Naive thymus-derived CD8-positive, alpha-beta T cell (primary cell): ENCODE measurements around the gene GRAMD2B. TPM values are rescaled to one million over a fixed set of nuclear protein-coding genes. Genes with fewer than 3 reads are reported as not detected.
A peak's percentile ranks its signal among the peaks of the same experiment; 100 is the strongest.

Experiments
- ATAC-seq, 2 donors: fragments of 150-1000 bp; cut with Tn5 transposase in 1 of 2; sonication (Bioruptor Pico), chemical (Tn5 transposase) in 1 of 2; 1 replicate in 1 of 2; 2 replicates in 1 of 2; pipeline ENCODE4 v1.10.0; 2021; ENCODE audit warnings: mild to moderate bottlenecking in 2 of 2, moderate library complexity in 2 of 2
- POLR2A ChIA-PET: fragments of 350-600 bp; sonication (Branson Sonifier 250); formaldehyde crosslinking; loops from one replicate; lab custom pipeline; 2021; ENCODE audit warnings: antibody characterized with exemption; lab: Charles Lee
- DNase-seq, 10 donors: peaks; one replicate each; pipeline versions ENCODE4 v3.0.0 to v3.0.0-alpha.2; 2020 to 2022
- H3K27ac Mint-ChIP-seq, 10 donors: one replicate each; pipeline ENCODE4 v1.8.0; 2020 to 2022; ENCODE audit warnings: mild to moderate bottlenecking in 10 of 10, mixed read lengths in 10 of 10, moderate library complexity in 4 of 10, inconsistent platforms in 1 of 10
- H3K27me3 Mint-ChIP-seq, 5 donors: one replicate each; pipeline ENCODE4 v1.8.0; 2021 to 2022; ENCODE audit warnings: mixed read lengths in 5 of 5
- H3K36me3 Mint-ChIP-seq, 3 donors: one replicate each; pipeline ENCODE4 v1.8.0; 2020 to 2022; ENCODE audit warnings: mixed read lengths in 3 of 3, mild to moderate bottlenecking in 2 of 3, inconsistent platforms in 1 of 3
- H3K4me1 Mint-ChIP-seq, 4 donors: one replicate each; pipeline ENCODE4 v1.8.0; 2021 to 2022; ENCODE audit warnings: mixed read lengths in 4 of 4
- H3K4me3 Mint-ChIP-seq, 10 donors: one replicate each; pipeline ENCODE4 v1.8.0; 2020 to 2022; ENCODE audit warnings: mild to moderate bottlenecking in 10 of 10, mixed read lengths in 10 of 10, moderate library complexity in 6 of 10, inconsistent platforms in 1 of 10
- H3K9me3 Mint-ChIP-seq, 9 donors: one replicate each; pipeline ENCODE4 v1.8.0; 2020 to 2022; ENCODE audit warnings: mixed read lengths in 9 of 9, mild to moderate bottlenecking in 3 of 9, inconsistent platforms in 1 of 9, moderate library complexity in 1 of 9
- polyA plus RNA-seq, 3 donors: library from polyadenylated mRNA; unstranded; fragments of 300-500 nt; fragmentation: Illumina TruSeq; gene quantifications; one replicate each; pipeline ENCODE4 v1.2.3, GENCODE V29; 2021
- total RNA-seq, 8 experiments: library from RNA in 2 of 8; stranded (reverse) in 2 of 8; gene quantifications; one replicate each; pipeline ENCODE4 v1.2.3 and lab custom pipeline; 2021 to 2026

The GRAMD2B gene
- total and polyA plus RNA-seq, 5 experiments from 2014 or later: 5.0 to 7.1 (median 6.0) TPM

DNA sequence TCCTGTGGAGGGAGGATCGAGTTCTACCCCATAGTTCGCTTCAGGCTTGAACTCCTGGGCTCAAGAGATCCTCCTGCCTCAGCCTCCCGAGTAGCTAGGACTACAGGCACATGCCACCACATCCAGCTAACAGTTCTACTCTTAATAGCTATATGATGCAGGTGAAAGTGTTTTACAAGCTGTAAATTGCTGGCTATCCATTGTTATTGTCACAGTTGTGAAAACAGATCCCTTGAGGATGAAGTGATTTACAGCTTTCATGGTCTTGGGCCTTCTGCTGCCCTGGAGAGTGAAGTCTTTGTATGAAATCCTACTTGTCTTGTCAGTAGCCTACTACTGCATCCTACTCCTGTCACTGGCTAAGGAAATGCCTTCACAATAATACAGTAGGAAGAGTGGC lies 48.0 kb downstream of the GRAMD2B start:
- H3K27ac Mint-ChIP-seq: no peak overlapping the region
- DNase-seq (no peak), ATAC-seq (no peak)
- peaks cover 0 to 3% (median 1%) of the 10 kb centered on the region in 4 donors for H3K4me1 Mint-ChIP-seq
- H3K9me3 Mint-ChIP-seq: no peaks in the 10 kb centered on the region
- H3K27me3 Mint-ChIP-seq: no peaks in the 10 kb centered on the region
- H3K4me3 Mint-ChIP-seq: no peak overlapping the region
- peaks cover 5 to 48% (median 35%) of the 10 kb centered on the region in 3 donors for H3K36me3 Mint-ChIP-seq
- POLR2A ChIA-PET: no interaction called here

DNA sequence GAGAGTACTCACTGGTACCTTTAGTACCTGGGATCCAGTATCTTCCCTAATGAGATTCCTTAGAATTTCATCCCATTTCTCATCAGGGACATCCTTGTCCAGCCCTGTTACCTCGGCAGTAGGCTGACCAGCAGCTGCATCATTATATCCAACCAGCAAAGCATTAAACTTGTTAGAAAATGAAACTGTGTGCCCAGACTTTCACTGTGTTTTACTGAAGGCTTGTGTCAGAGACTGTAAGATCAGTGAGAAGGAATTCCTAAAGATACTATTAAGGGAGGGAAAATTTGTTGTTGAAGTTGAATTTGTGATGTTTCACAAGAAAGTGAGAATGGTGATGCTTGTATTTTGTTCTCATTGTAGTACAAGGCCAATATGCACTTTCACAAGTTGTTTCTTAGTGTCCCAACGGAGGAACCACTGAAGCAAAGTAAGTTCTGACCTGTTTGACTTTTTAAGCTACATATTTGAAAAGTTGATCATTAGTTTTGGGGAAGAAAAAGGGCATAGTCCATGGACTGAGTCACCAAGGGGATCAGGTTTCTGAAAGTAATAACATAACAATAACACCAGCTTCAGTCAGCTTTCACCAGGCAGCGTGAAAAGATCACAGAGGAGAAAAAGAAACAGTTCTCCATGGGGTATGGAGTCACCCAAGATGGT lies 48.8 kb downstream of the GRAMD2B start:
- Mint-ChIP-seq H3K27ac (no peak overlapping the region), H3K27me3 (no peaks in the 10 kb centered on the region), H3K36me3 (peaks cover 5 to 43% (median 30%) of the 10 kb centered on the region in 3 donors), H3K4me3 (no peak overlapping the region), H3K4me1 (peaks cover 0 to 2% (median 1%) of the 10 kb centered on the region in 4 donors), H3K9me3 (no peaks in the 10 kb centered on the region)
- DNase-seq (no peak), ATAC-seq (no peak)
- POLR2A ChIA-PET: no interaction called here

DNA sequence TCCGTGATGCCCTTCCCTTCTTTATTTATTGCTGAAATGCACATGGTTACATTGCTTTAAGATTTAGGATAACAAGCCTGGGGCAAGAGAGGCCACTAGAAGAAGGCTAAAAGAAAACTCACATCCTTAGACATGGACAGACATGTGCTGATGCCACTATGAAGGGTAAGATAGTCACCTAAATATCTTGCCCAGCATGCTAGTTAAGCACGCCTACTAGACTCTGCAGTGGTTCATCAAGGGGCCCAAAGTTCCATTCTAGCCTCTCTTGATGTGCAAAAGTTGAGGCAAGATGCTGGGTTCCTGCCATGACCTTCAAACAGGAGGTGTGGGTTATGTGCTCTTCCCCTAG lies 49.3 kb downstream of the GRAMD2B start:
- POLR2A ChIA-PET: no interaction called here
- Mint-ChIP-seq H3K27me3 (no peaks in the 10 kb centered on the region), H3K27ac (no peak overlapping the region), H3K4me3 (no peak overlapping the region), H3K9me3 (no peaks in the 10 kb centered on the region), H3K4me1 (peaks cover 0 to 2% (median 1%) of the 10 kb centered on the region in 4 donors), H3K36me3 (peaks cover 5 to 45% (median 29%) of the 10 kb centered on the region in 3 donors)
- no peak for ATAC-seq
- no peak for DNase-seq

DNA sequence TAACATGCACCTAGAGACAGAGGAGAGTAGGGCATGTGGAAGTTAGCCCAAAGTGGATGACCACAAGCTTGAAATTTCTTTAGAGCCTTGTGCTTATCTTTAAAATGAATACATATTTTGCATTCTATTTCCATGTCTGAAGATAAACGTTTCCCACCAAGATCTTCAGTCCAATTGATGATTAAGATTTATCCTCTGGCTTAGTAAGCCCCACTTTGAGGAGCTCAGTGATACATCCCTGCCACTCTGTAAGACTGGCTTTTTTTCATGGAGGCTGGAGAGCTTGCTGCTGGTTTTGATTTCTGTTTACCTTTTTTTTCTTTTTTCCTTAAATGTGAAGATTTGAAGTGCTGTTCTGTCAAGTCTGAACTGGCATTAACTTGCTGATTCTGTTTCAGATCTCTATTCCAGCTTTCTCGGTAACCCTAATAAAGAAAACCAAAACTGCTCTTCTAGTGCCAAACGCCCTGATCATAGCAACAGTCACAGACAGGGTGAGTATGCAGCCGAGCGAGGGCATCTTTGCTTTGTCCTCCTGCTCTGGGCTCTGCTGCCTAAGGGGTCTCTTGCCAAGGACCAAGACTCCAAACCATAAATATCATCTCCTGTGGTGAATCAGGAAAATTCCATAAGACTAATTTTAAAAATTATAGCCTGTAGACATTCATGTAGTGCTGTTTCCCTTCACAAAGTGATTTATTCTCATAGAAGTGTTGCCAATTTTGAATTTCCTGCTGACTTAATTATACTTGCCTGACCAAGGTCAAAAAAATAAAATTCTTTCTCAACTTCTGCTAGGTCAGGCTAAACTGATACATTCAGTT lies 54.3 kb downstream of the GRAMD2B start:
- ATAC-seq: no peak

DNA sequence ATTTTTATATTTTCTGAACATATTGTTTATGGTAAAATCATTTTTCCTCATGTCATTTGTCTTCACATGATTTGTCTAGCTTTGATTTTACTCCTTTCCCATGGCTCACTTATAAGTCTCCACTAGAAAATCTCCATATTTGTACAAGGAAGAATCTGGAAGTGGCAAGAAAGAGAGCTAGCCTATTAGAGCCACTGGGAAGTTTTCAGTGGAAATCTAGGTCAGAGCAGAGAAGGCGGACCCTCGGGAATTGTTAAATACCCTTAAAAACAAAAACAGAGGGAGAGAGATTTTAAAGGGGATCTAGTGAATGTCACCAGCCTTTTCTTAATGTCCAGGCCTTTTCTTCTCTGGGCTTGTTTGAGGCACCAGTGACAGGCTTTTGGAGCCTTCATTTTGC lies 56.6 kb downstream of the GRAMD2B start:
- POLR2A ChIA-PET: no interaction called here
- no peaks in the 10 kb centered on the region for H3K27me3 Mint-ChIP-seq
- peaks cover 0 to 2% (median 0%) of the 10 kb centered on the region in 4 donors for H3K4me1 Mint-ChIP-seq
- H3K27ac Mint-ChIP-seq: peak overlapping the region in 1 of 10 donors; percentile 9
- peaks cover 7 to 70% (median 21%) of the 10 kb centered on the region in 3 donors for H3K36me3 Mint-ChIP-seq
- H3K9me3 Mint-ChIP-seq: no peaks in the 10 kb centered on the region
- ATAC-seq: no peak
- no peak for DNase-seq
- no peak overlapping the region for H3K4me3 Mint-ChIP-seq

More for the DNA sequence above, 54.3 kb downstream of the GRAMD2B start:
- Mint-ChIP-seq H3K36me3 (peaks cover 12 to 60% (median 23%) of the 10 kb centered on the region in 3 donors), H3K27me3 (no peaks in the 10 kb centered on the region), H3K9me3 (no peaks in the 10 kb centered on the region), H3K27ac (peak overlapping the region in 1 of 10 donors; percentile 19), H3K4me3 (no peak overlapping the region), H3K4me1 (peaks cover 0 to 2% (median 0%) of the 10 kb centered on the region in 4 donors)
- POLR2A ChIA-PET: no interaction called here
- no peak for DNase-seq

DNA sequence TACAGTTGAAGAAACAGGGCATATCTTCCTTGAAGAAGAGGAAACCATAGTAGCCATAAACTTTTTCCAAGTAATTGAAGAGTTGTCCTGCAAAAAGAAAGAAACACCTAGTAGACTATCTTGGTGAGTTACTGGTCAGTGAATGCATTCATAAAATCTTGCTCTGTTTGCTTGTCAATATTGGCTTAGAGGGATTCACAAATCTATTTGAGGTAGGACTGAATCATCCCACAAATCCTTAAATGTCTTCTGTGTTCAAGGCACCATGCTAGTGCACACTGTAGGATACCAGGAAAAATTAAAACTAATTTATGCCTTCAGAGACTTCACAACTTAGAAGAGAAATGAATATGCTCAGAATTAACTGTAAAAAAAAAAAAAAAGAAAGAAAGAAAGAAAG lies 57.6 kb downstream of the GRAMD2B start:
- Mint-ChIP-seq H3K4me1 (no peaks in the 10 kb centered on the region), H3K4me3 (no peak overlapping the region), H3K27me3 (no peaks in the 10 kb centered on the region), H3K9me3 (no peaks in the 10 kb centered on the region), H3K36me3 (peaks cover 7 to 73% (median 19%) of the 10 kb centered on the region in 3 donors), H3K27ac (peak overlapping the region in 2 of 10 donors; percentile 6 to 16)
- POLR2A ChIA-PET: interaction anchor here (0.6 kb wide), 1 partner anchor 23 kb away, joined by 4 read pairs; no protein-coding TSS in a partner anchor
- DNase-seq (no peak), ATAC-seq (no peak)

DNA sequence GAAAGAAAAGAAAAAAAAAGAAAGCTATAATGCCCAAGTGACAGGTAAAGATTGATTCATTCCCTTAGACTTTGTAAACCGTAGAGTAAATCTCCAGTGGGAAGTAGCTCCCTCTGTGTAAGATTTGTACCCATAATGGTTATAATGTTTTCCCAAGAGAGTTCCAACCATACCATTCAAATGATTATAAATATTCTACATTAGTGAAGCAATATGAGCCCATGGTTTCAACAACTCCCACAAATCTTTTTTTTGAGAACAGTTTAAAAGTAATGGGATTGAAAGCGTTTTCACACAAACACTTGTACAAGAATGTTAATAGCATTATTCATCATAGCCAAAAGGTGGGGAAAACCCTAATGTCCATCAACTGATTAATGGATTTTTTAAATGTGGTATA lies 58.0 kb downstream of the GRAMD2B start:
- Mint-ChIP-seq H3K27me3 (no peaks in the 10 kb centered on the region), H3K9me3 (no peaks in the 10 kb centered on the region), H3K4me1 (no peaks in the 10 kb centered on the region), H3K36me3 (peaks cover 7 to 76% (median 23%) of the 10 kb centered on the region in 3 donors), H3K4me3 (no peak overlapping the region), H3K27ac (no peak overlapping the region)
- DNase-seq (no peak), ATAC-seq (no peak)
- POLR2A ChIA-PET: interaction anchor here (0.6 kb wide), 1 partner anchor 23 kb away, joined by 4 read pairs; no protein-coding TSS in a partner anchor

DNA sequence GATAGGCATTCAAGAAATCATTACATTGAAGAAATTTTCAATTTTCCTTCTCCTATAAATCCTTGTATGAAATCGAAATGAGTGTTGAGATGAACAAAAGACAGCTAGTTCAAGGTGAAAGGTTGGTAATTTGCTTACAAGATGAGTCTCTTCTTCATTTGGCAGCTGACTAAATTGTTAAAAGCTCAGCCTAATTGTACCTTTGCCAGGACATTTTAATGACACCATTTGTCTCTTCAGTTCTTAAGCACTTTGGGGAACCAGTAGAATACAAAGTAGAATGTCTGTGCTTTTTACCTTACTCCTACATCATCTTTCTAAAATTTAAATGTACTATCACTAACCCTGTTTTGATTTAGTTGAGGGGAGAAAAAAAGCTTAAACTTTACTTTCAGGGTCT lies 59.4 kb downstream of the GRAMD2B start:
- Mint-ChIP-seq H3K27ac (peak overlapping the region in 3 of 10 donors; percentile 25 to 44 (median 31)), H3K36me3 (peaks cover 12 to 87% (median 29%) of the 10 kb centered on the region in 3 donors), H3K9me3 (no peaks in the 10 kb centered on the region), H3K4me1 (no peaks in the 10 kb centered on the region), H3K27me3 (no peaks in the 10 kb centered on the region), H3K4me3 (no peak overlapping the region)
- no peak for ATAC-seq
- no peak for DNase-seq
- POLR2A ChIA-PET: no interaction called here

DNA sequence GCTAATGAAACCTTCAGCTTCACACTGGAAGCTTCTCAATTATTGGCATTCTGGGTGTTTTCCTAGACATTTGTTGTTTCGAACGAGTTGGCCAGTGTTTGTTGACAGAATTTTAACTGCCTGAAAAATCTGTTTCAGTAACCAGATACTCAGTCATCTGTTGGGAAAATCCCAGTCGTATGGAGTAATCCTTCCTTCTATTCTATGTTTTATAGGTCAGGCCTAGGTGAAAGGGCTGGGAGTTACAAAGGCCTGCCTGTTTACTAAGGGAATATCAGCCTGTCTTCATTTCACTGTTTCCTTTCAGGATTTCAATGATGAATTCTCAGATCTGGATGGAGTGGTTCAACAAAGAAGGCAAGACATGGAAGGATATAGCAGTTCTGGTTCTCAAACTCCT lies 59.9 kb downstream of the GRAMD2B start:
- POLR2A ChIA-PET: no interaction called here
- no peak for ATAC-seq
- peaks cover 12 to 88% (median 28%) of the 10 kb centered on the region in 3 donors for H3K36me3 Mint-ChIP-seq
- H3K27me3 Mint-ChIP-seq: no peaks in the 10 kb centered on the region
- no peaks in the 10 kb centered on the region for H3K4me1 Mint-ChIP-seq
- peak overlapping the region in 2 of 10 donors; percentile 25 to 62 for H3K27ac Mint-ChIP-seq
- DNase-seq: no peak
- no peaks in the 10 kb centered on the region for H3K9me3 Mint-ChIP-seq
- H3K4me3 Mint-ChIP-seq: no peak overlapping the region

DNA sequence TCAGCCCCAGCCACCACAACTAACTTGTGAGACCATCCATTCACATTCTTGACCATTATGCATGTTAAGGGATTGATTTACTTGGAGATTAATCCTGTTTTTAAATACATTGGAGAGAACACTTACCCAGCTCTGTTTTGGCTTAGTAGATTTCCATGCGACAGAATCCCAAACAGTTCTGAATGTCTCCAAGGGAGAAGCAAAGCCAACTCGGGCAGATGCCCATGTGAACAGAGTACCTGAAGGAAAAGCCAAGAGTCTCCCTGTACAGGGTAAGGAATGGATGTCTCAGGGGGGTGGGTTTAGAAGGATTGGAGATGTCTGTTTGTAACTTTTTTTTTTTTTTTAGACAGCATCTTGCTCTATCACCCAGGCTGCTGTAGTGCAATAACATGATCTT lies 61.0 kb downstream of the GRAMD2B start:
- Mint-ChIP-seq H3K9me3 (no peaks in the 10 kb centered on the region), H3K4me1 (no peaks in the 10 kb centered on the region), H3K27ac (peak overlapping the region in 1 of 10 donors; percentile 86), H3K4me3 (no peak overlapping the region), H3K36me3 (peaks cover 12 to 97% (median 25%) of the 10 kb centered on the region in 3 donors), H3K27me3 (no peaks in the 10 kb centered on the region)
- POLR2A ChIA-PET: no interaction called here
- no peak for DNase-seq
- no peak for ATAC-seq

DNA sequence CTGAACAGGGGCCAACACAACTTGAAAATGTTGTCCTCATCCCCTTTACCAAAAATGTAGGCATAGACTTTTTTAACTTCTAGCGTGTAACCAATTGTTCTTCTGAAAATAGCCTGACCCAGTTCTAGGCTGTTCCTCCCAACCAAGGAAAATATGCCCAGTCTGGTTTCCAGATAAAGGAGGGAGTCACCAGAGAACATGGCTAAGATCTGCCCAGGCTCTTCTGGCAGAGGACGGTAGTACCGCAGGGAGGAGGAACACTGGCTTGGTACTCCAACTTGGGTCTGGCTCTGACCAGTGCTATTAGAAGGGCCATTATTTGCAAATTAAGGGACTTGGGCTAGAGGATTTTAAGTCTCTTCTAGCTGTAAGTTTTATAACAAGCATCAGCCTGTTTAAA lies 63.1 kb downstream of the GRAMD2B start:
- H3K9me3 Mint-ChIP-seq: no peaks in the 10 kb centered on the region
- peak overlapping the region in 2 of 10 donors; percentile 28 to 38 for H3K27ac Mint-ChIP-seq
- peaks cover 0 to 1% (median 0%) of the 10 kb centered on the region in 4 donors for H3K4me1 Mint-ChIP-seq
- H3K36me3 Mint-ChIP-seq: peaks cover 5 to 88% (median 25%) of the 10 kb centered on the region in 3 donors
- DNase-seq: no peak
- no peak for ATAC-seq
- H3K4me3 Mint-ChIP-seq: no peak overlapping the region
- H3K27me3 Mint-ChIP-seq: no peaks in the 10 kb centered on the region
- POLR2A ChIA-PET: no interaction called here

DNA sequence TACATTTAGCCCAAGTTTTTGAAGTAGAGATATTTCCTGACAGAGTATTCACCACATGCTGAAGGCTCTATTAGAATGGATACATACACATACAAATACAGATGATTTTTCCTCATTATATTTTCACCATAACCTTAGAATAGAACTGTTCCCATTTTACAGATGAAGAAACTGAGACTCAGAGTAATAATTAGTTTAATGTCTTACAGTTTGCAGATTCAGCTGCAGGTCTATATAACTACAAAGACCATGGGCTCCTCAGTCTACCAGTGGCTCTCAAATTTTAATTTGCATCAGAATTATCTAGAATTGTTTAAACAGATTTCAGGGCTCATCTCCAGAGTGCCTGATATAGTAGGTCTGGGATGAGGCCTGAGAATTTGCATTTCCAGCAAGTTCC lies 64.4 kb downstream of the GRAMD2B start:
- no peak overlapping the region for H3K4me3 Mint-ChIP-seq
- DNase-seq (no peak), ATAC-seq (no peak)
- H3K9me3 Mint-ChIP-seq: no peaks in the 10 kb centered on the region
- peak overlapping the region in 3 of 10 donors; percentile 7 to 29 (median 19) for H3K27ac Mint-ChIP-seq
- no peaks in the 10 kb centered on the region for H3K27me3 Mint-ChIP-seq
- POLR2A ChIA-PET: no interaction called here
- peaks cover 0 to 1% (median 0%) of the 10 kb centered on the region in 4 donors for H3K4me1 Mint-ChIP-seq
- peaks cover 5 to 78% (median 25%) of the 10 kb centered on the region in 3 donors for H3K36me3 Mint-ChIP-seq
